GM21381 (cell line): ENCODE data around the gene IER5L.
"Not testable (repeated sequence)": the region's sequence is repeated elsewhere in the genome, so short reads cannot be mapped to it uniquely, and the experiment has no call there.

ENCODE experiments used
- ATAC-seq: cut with Tn5 transposase; IDR thresholded peaks from one replicate; pipeline ENCODE4 v1.9.1; 2021; ENCODE audit warnings: mild to moderate bottlenecking, moderate library complexity; ENCODE audit not compliant: unreplicated experiment

The IER5L gene

DNA sequence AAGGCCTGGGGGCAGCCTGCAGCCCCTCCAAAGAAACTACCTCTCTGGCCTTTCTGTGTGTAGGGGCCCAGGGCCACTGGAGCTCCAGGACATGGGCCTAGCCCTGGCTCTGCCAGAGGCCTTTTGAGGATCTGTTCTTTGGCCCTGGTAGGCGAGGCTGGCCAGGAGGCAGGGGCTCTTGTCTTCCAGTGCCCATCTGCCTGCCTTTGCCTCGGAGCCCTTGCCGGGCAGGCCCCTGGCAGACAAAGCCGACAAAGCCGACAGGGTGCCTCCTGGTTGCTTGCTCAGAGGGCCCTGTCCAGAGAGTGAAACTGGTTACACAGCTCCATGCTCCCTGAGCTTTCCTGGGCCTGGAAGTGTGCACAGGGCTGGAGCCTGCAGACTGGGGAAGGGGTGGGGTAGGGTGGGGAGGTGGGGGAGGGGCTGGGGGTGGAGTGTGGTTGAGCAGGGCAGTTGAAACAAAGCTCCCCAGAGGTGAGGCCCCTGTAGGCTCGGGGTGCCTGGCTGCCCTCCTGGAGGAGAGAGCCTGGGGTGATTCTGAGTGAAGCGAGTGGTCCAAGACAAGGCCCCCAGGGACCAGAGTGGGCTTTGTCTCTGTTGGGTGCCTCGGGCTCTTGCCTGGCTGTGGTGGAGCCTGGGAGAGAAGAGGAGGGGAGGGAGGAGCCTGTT is 37.5 kb downstream of the IER5L start:
- peak; percentile 18 for ATAC-seq

DNA sequence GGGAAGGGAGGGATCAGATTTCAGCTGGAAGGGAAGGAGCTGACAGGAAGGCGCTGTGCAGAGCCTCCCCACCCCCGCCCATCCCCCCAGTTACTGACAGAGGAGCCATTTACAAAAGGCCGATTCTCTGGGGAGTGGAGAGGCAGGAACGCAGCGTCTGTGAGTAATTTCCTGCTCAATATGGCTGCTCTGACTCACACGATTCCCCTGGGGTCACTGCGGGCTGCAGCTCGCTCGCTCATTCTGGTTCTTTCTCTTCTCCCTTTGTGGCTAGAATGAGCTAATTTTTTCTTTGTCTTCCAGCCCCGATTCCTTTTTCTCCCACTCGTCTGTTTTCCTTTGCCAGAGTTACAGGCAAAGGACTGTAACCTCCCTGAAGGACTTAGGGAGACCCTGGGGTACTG is 38.1 kb downstream of the IER5L start:
- ATAC-seq: peak; percentile 58

DNA sequence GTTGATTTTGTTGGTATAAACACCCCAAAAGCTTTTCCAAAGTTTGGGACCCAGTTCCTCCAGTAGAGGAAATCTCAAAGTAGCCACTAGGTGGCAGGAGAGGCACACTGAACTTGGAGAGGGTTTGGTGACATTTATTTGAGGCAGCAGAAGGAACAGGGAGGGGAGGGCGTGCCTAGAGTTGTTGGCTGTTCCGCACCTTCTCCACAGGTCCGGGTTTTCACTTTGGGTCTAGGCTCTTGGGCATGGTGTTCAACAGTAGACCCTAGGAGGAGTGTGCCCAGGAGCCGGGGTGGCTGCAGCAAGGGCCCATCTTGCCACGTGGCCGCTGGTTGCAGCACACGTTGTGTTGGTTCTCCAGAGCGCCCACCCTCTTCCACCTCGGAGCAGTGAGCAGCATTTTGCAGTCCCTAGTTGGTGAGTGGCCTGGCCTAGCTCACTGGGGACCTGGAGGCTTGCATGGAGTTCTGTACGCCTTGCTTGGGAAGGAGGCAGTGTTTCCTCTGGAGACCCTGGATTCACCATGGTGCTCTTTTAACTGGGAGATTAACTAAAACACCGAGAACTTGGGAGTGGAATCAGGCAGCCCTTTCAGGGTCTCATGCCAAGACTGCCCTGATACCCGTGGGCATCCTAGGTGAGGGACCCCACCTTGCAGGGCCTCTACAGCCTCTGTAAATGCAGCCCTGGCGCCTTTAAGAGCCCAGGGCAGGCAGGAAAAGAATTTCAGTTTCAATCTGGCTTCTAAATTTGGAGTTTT is 38.6 kb downstream of the IER5L start:
- ATAC-seq: peak; percentile 32

DNA sequence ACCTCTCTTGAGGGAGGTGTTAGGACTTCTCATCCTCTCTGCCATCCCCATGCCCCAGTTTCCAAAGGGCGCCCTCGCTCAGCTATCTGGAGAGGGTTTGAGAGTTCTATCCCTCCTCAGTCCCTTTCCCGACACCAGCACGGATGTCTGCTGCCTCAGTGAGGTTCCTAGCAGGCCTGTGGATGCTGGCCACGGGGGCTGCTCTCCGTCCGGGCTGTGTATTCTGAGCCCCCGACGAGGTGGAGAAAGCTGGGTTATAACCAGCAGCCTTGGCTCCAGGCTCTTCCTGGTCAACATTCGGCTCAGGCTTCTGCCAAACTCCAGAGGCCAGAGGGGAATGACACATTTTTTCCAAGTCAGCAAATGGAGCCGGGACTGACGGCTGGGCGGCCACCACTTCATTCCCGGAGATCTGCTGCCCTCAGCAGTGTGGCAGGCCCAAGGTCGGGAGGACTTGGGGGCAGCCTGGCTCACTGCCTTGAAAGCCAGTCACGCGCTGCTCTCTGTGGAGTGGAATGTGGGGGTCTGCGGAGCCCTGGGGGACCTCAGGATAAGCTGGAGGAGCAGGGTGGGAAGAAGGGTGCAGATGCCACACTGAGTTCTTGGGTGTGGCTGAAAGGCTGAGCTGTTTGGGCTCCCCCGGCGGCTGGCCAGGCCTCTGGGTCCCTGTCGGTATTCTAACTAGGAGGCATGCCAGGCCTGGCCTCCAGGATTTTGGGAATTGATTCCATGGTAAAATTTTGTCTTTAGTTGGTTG is 39.4 kb downstream of the IER5L start:
- no peak for ATAC-seq

DNA sequence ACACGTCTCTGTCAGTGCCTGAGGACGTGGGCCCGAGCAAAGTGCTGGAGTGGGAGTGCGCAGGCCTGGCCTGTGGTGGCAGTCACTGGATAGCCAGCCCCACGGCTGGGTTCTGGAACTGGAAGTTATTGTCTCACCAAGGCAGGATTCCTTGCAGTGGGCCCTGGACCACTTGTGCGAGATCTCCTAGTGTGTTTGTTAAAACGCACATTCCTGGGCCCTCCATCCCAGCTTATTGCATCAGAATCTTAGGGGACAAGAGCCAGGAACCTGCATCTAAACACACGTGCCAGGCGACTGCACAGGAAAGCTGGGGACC is 40.0 kb downstream of the IER5L start:
- no peak for ATAC-seq

DNA sequence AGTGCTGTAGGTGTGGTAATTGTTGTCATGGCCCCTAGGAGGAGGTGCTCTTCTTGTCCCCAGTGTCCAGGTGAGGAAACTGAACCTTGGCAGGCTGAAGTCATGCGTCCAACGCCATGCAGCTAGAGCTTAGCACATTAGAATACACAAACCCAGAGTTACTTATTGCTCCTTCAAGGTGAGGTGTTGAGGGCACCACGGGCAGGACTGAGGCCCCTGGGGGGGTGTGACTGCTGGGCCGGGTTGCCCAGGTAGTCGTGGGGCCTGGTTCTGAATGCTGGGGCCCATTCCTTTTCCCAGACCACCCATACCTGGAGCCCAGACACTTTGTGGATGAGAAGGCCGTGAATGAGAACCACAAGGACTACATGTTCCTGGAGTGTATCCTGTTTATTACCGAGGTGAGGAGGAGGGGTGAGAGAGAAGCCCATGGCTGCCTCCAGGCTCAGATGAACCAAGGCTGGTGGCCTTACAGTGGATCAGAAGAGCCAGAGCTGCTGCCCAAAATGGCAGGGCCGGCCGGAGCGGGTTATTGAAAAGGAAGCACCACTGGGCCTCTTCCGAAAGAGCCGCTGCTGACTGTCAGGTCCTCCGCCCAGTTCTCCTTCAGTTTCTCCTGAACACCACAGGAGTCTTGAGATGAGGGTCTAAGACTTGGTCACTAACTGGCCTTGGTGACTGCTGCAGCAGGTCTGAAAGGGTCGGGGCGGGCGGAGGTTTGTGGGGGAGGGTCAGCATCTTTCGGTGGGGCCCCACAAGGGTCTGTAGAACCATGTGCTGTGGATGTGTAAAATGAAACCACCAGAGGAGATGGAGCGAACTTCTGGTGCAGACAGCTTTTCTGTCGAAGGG is 40.5 kb downstream of the IER5L start:
- no peak for ATAC-seq

DNA sequence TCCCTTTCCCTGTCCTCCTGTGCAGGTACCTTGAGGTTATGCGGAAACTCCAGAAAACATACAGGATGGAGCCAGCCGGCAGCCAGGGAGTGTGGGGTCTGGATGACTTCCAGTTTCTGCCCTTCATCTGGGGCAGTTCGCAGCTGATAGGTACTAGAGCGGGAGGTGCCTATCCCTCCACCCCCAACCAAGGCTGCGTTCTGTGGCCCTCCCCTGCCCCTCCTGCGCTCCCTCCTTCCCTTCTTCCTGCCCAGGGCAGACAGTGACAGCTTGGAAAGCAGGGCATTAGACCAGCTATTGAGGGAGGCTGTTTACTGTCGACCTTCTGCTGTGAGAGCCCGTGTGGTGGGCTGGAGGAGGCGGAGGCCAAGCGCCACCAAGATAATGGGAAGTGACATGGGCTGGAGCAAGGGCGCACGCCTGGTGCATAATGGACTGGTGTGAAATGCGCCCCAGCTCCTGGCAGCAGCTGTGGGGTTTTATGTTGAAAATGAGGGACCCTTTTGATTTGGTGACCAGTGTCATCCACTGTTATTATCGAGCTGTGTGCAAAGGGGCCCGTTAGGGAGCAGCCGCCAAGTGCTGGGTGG is 41.5 kb downstream of the IER5L start:
- ATAC-seq: no peak

DNA sequence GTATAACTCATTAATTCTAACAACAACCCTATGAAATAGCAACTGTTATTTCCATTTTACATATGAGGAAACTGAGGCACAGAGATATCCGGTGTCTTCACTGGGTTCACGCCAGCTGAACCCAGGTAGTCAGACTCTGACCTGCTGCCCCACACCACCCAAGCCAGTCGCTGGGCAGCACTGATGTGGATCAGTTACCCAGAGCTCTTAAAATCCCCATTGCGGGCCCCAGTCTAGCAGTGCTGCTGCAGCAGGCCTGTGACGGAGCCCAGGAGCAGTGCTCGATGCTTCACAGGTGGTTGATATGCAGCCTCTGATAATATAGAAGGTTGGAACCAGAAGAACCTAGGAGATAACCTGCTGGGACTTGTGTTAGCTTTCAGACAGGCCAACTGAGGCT is 42.6 kb downstream of the IER5L start:
- no peak for ATAC-seq

DNA sequence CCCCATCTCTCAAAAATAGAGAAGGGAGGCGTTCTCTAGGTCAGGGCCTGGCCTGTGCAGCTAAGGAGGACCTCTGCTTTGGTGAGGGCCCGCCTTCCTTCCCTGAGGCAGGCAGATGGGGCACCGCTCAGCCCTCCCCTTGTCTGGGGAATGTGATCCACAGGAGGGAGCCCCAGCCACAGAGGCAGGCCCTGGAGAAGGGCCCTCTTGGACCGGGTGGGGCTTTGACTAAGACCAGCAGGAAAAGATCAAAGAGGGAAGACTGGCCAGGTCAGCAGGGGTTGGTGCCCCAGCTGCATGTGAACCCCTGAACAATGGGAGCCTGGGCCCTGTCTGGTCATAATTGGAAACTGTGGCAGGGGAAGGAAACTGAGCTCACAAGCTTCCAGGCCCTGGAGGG is 45.0 kb downstream of the IER5L start:
- no peak for ATAC-seq

DNA sequence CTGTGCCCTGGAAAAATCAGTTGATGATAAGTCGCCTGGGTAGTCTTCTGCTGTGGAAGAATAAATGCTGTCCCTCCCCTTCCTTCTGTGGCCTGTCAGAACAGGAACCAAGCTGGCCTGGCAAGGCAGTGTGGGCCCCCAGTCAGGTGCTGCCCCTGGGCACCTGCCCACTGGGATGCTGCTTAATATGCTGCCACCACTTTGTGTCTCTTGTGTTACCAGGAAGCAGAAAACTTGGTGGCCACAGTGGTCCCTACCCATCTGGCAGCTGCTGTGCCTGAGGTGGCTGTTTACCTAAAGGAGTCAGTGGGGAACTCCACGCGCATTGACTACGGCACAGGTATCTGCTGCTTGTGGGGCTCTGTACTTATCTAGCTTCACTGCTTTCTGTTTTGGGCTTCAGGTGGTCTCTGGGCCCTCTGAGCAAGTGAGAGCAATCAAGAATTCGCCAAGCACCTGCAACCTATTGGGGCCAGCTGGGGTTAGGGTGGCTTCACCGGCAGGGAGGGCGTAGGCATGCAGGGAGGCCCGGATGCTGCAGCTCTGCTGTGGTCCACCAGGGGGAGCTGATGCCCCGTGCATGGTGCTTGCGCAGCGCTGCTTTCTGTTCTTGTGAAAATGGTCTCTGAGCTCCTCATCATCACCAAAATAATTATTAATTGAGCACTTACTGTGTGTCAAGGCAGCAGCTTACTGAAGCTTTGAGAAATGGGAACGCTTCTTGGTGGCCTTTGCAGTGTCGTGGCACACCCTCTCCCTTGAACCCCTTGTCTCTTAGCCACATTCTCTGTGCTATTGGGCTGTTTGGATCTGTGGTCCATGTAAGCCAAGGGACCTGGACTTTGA is 46.5 kb downstream of the IER5L start:
- no peak for ATAC-seq

DNA sequence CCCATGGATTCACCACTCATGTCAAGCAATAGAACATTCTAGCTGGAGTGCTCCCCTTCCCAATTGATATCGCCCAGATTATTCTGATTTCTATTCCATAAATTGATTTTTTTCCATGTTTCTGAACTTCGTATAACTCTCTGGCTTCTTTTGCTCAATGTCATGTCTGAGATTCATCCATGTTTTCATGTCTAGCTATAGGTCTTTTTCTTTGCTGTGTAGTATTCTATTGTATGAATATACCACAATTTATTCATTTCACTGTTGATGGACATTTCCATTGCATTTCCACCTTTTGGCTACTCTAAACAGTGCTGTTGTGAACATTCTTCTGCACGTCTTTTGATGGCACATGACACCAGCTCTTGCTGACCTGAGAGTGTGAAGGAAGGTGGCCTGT is 47.3 kb downstream of the IER5L start:
- no peak for ATAC-seq

DNA sequence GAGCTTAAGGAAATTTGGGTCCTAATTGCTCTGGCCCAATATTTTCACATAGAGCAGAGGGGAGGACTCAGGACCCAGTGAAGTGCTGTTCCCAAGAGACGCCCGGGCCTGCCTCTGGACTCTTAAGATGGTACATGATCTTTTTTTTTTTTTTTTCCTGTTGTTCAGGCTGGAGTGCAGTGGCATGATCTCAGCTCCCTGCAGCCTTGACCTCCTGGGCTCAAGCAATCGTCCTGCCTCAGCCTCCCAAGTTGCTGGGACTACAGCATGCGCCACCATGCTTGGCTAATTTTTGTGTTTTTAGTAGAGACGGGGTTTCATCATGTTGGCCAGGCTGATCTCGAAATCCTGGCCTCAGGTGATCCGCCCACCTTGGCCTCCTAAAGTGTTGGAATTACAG is 47.8 kb downstream of the IER5L start:
- ATAC-seq: not testable (repeated sequence)

DNA sequence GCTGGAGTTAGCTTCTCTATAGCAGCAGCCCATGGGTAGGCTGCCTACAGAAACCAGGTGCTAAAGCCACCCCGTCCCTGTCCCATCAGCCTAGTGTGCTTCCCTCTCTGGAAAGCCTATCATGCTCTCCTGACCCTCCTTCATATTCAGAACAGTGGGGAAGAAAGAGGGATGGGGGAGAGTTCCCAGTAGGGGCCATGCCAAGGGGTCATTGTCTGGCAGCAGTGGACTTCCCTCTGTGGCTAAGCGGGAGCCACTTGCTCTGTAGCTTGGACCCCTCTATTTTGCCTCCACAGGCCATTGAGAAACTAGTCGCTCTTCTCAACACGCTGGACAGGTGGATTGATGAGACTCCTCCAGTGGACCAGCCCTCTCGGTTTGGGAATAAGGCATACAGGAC is 49.4 kb downstream of the IER5L start:
- ATAC-seq: no peak

DNA sequence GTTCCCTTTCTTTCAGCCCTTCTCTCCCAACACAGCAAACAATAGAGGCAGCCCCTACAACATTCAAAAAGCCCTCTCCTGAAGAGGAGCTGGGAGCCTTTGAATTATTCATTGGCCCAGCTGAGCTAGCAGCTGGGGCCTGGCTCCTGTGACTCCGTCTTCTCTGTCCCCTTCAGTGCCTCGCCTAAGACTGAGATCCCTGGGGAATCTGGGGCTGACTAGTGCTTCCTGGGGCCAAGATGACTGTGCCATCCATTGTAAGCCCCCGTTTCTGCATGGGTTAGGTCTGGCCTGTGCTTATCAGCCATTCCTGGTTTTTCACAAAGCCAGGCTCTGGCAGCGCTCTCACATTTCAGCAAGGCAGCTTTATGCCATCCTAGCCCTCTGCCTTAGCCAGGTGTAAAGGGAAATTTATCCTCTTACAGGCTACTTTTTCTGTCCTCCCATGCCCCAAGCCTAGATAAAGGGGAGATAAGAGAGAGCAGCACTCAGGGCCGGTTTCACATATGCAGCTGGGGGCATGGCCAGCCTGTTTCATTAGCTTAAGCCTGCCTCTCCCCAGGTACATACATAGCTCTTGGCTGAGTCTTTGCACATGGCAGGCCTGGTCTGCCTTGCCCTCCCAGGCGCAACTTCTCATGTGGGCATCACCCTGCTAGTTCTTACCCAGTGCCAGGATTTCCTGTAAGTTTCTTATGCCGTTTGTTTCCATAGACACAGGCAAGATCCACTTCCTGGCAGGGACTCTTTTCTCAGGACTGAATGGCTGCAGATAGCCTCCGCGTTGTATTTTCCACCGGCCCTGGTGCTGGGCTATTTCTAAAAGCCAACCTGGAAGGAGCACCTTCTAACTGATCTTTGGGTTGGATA is 51.1 kb downstream of the IER5L start:
- no peak for ATAC-seq
